ENCODE results near the gene MAPK11.

DNA sequence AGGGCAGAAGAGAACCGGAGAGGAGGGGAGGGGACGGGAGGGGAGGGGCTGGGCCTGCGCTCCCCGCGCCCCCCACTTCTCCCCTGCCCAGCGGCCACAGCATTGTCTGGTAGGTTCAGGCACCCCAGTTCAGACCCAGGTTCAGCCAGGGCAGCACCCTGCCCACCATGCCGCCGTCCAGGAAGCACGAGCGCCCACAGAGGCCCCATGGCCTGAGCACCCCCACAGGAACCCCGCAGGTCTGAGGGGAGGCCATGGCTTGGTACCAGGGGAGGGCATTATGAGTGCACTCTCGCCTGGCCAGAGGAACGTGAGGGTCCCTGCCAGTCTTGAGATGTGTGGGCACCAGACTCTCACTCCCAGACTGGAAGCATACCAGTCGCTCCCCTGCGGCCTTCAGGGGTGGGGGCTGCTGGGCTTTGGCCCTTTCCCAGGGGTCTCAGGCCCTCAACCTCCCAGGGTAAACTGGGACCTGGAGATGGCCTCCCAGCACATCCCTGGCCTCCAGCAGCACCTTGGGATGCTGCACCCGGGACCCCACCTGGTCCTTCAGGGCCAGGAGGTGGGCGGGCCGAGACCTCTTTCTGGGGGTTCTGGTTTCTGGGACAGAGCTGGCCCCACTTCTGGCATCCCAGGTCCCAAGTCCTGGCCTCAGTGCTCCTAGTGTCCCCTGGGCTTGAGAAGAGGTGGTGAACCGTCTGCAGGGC lies 37.9 kb upstream of the MAPK11 start:
- TF ChIP-seq, protein P1, sequence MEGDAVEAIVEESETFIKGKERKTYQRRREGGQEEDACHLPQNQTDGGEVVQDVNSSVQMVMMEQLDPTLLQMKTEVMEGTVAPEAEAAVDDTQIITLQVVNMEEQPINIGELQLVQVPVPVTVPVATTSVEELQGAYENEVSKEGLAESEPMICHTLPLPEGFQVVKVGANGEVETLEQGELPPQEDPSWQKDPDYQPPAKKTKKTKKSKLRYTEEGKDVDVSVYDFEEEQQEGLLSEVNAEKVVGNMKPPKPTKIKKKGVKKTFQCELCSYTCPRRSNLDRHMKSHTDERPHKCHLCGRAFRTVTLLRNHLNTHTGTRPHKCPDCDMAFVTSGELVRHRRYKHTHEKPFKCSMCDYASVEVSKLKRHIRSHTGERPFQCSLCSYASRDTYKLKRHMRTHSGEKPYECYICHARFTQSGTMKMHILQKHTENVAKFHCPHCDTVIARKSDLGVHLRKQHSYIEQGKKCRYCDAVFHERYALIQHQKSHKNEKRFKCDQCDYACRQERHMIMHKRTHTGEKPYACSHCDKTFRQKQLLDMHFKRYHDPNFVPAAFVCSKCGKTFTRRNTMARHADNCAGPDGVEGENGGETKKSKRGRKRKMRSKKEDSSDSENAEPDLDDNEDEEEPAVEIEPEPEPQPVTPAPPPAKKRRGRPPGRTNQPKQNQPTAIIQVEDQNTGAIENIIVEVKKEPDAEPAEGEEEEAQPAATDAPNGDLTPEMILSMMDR (IDR thresholded peaks at IDR 0.05) = no peak
- TF ChIP-seq POLR2A (IDR thresholded peaks at IDR 0.05) = no peak

Data from right lobe of liver (tissue), 4 donors.